Ovary (tissue), 9 donors: ENCODE data around the gene BICD2. TPM values are rescaled to one million over a fixed set of nuclear protein-coding genes. Genes with fewer than 3 reads are reported as not detected.

ENCODE experiments used
- DNase-seq, 5 donors: peaks; one replicate each; pipeline ENCODE4 v3.0.0-alpha.2; 2019 to 2020
- H3K27ac ChIP-seq, 2 donors: fragments of 200-600 bp; one replicate each; pipeline versions ENCODE4 v1.5.1 to v1.8.0; 2019 to 2022
- H3K27me3 ChIP-seq: fragments of 200-600 bp; one replicate; pipeline ENCODE4 v1.8.0; 2022
- H3K36me3 ChIP-seq: fragments of 200-600 bp; sonication (generic); one replicate; pipeline ENCODE4 v1.5.1; 2019
- H3K4me1 ChIP-seq: one replicate; pipeline ENCODE4 v1.8.1; 2013; ENCODE audit warnings: mild to moderate bottlenecking, moderate library complexity; ENCODE audit not compliant: insufficient read depth
- H3K4me3 ChIP-seq: fragments of 200-600 bp; sonication (generic); one replicate; pipeline ENCODE4 v1.5.1; 2017
- H3K9me3 ChIP-seq, 2 donors: fragments of 200-600 bp in 1 of 2; sonication (generic) in 1 of 2; one replicate each; pipeline versions ENCODE4 v1.5.1 to v1.8.1; 2013 to 2019; ENCODE audit warnings: mild to moderate bottlenecking in 1 of 2, moderate library complexity in 1 of 2
- EP300 ChIP-seq: sonication (generic); formaldehyde crosslinking; IDR thresholded peaks from one replicate; pipeline ENCODE4 v1.6.1; 2017; ENCODE audit warnings: antibody characterized with exemption
- POLR2A ChIP-seq: fragments of 450-650 bp; IDR thresholded peaks from one replicate; pipeline ENCODE4 v1.6.1; 2017; ENCODE audit warnings: antibody characterized with exemption, mild to moderate bottlenecking, moderate library complexity
- WGBS, 3 donors: extraction: QIAGEN DNeasy Blood & Tissue Kit in 1 of 3; methylation state at CpG; one replicate each; pipeline versions ENCODE4 v1.1.5 to v1.1.7; 2013 to 2017; 5-methylcytosine and 5-hydroxymethylcytosine counted together
- intact Hi-C, 4 donors: fragments of 100-400 bp; cut with DNase I; formaldehyde crosslinking; loops; one replicate each; pipeline versions ENCODE4 v1.11.0 to v1.15.1; 2022 to 2023
- polyA plus RNA-seq, 2 donors: library from polyadenylated mRNA; stranded (reverse); fragments of 200-250 nt in 1 of 2; fragments of 350-450 nt in 1 of 2; fragmentation: Illumina TruSeq in 1 of 2; extraction: RNeasy Lipid Tissue Mini Kit (QIAGEN cat#74804) in 1 of 2; gene quantifications; one replicate each; pipeline ENCODE4 v1.2.3, GENCODE V29; 2013 to 2014
- total RNA-seq, 7 donors: library from RNA; depleted of rRNA in 2 of 7; stranded (reverse); fragments of >200 nt in 2 of 7; fragmentation: NEBNext Ultra II Directional in 3 of 7; extraction: Animal tissue kit (Norgen Biotek cat#: 25700) in 3 of 7; gene quantifications; one replicate each; pipeline versions ENCODE4 v1.1.0 to v1.2.4, GENCODE V29; 2016 to 2023
- TF ChIP-seq, protein P1 (sequence below), 3 donors: fragments of 450-650 bp in 2 of 3; fragments of 200-600 bp in 1 of 3; IDR thresholded peaks; one replicate each; pipeline versions ENCODE4 v1.5.1 to v1.8.0; 2016 to 2022; ENCODE audit warnings: antibody characterized with exemption in 3 of 3, mild to moderate bottlenecking in 1 of 3
- donor health status: DM: no; HTN: no; CAD: no; lungs with moderate emphysema.
- donor health status: DM: no; HTN: no; CAD: no.
- donor health status: Bipolar disorder and iron deficiency.
- donor health status: DM: yes; HTN: yes; CAD: no.
- donor health status: DM: no; HTN: no; CAD: no.
- donor health status: DM: yes; HTN: yes; CAD: no.

Gene BICD2
- total and polyA plus RNA-seq, 9 donors: 13.9 to 28.7 (median 20.6) TPM

GRCh38 chr9:92763721-92764380, 782 bp downstream of the BICD2 start:
- Histone ChIP-seq H3K4me1 (peaks cover 31% of the 10 kb centered on the region), H3K9me3 (no peaks in the 10 kb centered on the region), H3K27ac (peak overlapping the region in 1 of 2 donors; percentile 11), H3K4me3 (peak overlapping the region; percentile 93), H3K36me3 (no peaks in the 10 kb centered on the region), H3K27me3 (no peaks in the 10 kb centered on the region)
- intact Hi-C loops: loop anchor here in 1 of 4 donors (10.0 kb wide), 1 partner anchor 89 kb away; the partner anchor contains the start of gene IPPK
- WGBS, 3 donors: 0 to 1% (median 1%) methylated on average over 24 to 42 of the region's 42 CpGs
- DNase-seq: peak in 4 of 5 donors; percentile 24 to 68 (median 52)
- TF ChIP-seq EP300 (no peak), POLR2A (no peak)
- TF ChIP-seq, protein P1, sequence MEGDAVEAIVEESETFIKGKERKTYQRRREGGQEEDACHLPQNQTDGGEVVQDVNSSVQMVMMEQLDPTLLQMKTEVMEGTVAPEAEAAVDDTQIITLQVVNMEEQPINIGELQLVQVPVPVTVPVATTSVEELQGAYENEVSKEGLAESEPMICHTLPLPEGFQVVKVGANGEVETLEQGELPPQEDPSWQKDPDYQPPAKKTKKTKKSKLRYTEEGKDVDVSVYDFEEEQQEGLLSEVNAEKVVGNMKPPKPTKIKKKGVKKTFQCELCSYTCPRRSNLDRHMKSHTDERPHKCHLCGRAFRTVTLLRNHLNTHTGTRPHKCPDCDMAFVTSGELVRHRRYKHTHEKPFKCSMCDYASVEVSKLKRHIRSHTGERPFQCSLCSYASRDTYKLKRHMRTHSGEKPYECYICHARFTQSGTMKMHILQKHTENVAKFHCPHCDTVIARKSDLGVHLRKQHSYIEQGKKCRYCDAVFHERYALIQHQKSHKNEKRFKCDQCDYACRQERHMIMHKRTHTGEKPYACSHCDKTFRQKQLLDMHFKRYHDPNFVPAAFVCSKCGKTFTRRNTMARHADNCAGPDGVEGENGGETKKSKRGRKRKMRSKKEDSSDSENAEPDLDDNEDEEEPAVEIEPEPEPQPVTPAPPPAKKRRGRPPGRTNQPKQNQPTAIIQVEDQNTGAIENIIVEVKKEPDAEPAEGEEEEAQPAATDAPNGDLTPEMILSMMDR (IDR thresholded peaks at IDR 0.05): no peak

- intact Hi-C loops: loop anchor here in 1 of 4 donors (10.0 kb wide), 1 partner anchor 88 kb away; the partner anchor contains the start of gene IPPK
- Histone ChIP-seq H3K4me3 (peak overlapping the region; percentile 93), H3K4me1 (peaks cover 31% of the 10 kb centered on the region), H3K27me3 (no peaks in the 10 kb centered on the region), H3K36me3 (no peaks in the 10 kb centered on the region), H3K9me3 (no peaks in the 10 kb centered on the region), H3K27ac (no peak overlapping the region)
- TF ChIP-seq, protein P1 (IDR thresholded peaks at IDR 0.05): no peak
- TF ChIP-seq EP300: no peak
- no peak for TF ChIP-seq POLR2A
- WGBS, 3 donors: 33 to 41% (median 35%) methylated on average over 19 of the region's 19 CpGs
- no peak for DNase-seq
Observed at GRCh38 chr9:92762781-92763708, 1.6 kb downstream of the BICD2 start.

DNA sequence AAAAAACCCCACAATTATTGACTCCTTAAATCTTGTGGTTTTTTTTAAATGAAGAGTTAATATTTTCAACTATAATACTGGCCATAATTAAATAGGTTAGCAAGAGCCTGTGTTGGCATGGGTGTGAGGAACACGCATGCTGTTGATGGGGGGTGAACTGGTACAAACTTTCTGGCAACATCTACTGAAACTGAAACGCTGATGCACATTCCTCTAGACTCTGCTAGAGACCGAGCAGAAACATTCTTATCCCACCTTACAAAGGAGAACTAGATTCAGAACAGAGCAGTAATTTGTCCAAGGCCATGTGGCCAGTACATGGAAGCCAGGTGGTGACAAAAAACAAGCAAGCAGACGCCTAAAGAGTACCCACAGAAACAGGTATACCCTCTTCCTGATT, 2.4 kb downstream of the BICD2 start:
- 29 to 39% (median 36%) methylated on average over 4 of the region's 4 CpGs for WGBS, 3 donors
- DNase-seq: no peak
- intact Hi-C loops: loop anchor here in 1 of 4 donors (10.0 kb wide), 1 partner anchor 87 kb away; the partner anchor contains the start of gene IPPK
- TF ChIP-seq, protein P1 (IDR thresholded peaks at IDR 0.05): no peak
- TF ChIP-seq EP300 (no peak), POLR2A (no peak)
- no peaks in the 10 kb centered on the region for H3K27me3 ChIP-seq
- H3K36me3 ChIP-seq: no peaks in the 10 kb centered on the region
- no peak overlapping the region for H3K27ac ChIP-seq
- H3K4me1 ChIP-seq: peaks cover 31% of the 10 kb centered on the region
- no peaks in the 10 kb centered on the region for H3K9me3 ChIP-seq
- H3K4me3 ChIP-seq: no peak overlapping the region

GRCh38 chr9:92761686-92762085, 2.9 kb downstream of the BICD2 start:
- H3K4me3 ChIP-seq: no peak overlapping the region
- H3K36me3 ChIP-seq: no peaks in the 10 kb centered on the region
- TF ChIP-seq, protein P1 (IDR thresholded peaks at IDR 0.05): no peak
- TF ChIP-seq POLR2A (no peak), EP300 (no peak)
- H3K9me3 ChIP-seq: no peaks in the 10 kb centered on the region
- intact Hi-C loops: loop anchor here in 1 of 4 donors (10.0 kb wide), 1 partner anchor 87 kb away; the partner anchor contains the start of gene IPPK
- DNase-seq: no peak
- H3K27me3 ChIP-seq: no peaks in the 10 kb centered on the region
- H3K27ac ChIP-seq: no peak overlapping the region
- H3K4me1 ChIP-seq: peaks cover 31% of the 10 kb centered on the region
- WGBS, 3 donors: 63 to 70% (median 64%) methylated on average over 6 of the region's 6 CpGs
